ENCODE data around the gene SMIM41.

DNA sequence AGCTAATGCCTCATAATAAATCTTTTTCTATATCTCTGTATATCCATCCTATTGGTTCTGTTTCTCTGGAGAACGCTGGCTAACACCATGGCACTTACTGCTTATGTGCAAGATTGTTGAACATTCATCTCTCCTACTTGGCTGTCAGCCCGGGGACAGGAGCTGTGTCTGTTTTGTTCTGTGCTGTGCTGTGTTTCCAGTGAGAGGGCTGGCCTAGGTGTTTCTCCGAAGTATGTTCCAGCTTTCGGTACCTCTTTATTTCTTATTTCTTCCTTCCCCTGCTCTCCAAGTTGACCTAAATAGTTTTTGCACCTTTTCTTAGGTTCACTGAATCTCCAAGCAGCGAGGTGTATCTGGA lies 47.1 kb upstream of the SMIM41 start:
- no peak for TF ChIP-seq BCL11A (IDR thresholded peaks at IDR 0.05; ENCODE audit: low read depth, low read length)
- TF ChIP-seq, protein P1, sequence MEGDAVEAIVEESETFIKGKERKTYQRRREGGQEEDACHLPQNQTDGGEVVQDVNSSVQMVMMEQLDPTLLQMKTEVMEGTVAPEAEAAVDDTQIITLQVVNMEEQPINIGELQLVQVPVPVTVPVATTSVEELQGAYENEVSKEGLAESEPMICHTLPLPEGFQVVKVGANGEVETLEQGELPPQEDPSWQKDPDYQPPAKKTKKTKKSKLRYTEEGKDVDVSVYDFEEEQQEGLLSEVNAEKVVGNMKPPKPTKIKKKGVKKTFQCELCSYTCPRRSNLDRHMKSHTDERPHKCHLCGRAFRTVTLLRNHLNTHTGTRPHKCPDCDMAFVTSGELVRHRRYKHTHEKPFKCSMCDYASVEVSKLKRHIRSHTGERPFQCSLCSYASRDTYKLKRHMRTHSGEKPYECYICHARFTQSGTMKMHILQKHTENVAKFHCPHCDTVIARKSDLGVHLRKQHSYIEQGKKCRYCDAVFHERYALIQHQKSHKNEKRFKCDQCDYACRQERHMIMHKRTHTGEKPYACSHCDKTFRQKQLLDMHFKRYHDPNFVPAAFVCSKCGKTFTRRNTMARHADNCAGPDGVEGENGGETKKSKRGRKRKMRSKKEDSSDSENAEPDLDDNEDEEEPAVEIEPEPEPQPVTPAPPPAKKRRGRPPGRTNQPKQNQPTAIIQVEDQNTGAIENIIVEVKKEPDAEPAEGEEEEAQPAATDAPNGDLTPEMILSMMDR (IDR thresholded peaks at IDR 0.05 in 2 of 3, conservative IDR thresholded peaks at IDR 0.05 in 1 of 3; ENCODE audit: control insufficient read depth in 2 of 3, extremely low read depth in 1 of 3, insufficient read depth in 1 of 3, low read depth in 3 of 3, low read length in 3 of 3) = no peak
- TF ChIP-seq EZH2 (IDR thresholded peaks at IDR 0.05; ENCODE audit: borderline replicate concordance, control insufficient read depth, low read depth, low read length) = no peak
- TF ChIP-seq POLR2A (IDR thresholded peaks at IDR 0.05; ENCODE audit: low read depth, low read length) = no peak
- TF ChIP-seq NR2C2 (IDR thresholded peaks at IDR 0.05; ENCODE audit: borderline replicate concordance, control insufficient read depth, insufficient read length, low read depth) = no peak
- TF ChIP-seq TCF7 (IDR thresholded peaks at IDR 0.05; ENCODE audit: borderline replicate concordance) = no peak
